ENCODE results near the gene ZP3.
"Not testable (repeated sequence)": the region's sequence is repeated elsewhere in the genome, so short reads cannot be mapped to it uniquely, and the experiment has no call there.

Gene ZP3

DNA sequence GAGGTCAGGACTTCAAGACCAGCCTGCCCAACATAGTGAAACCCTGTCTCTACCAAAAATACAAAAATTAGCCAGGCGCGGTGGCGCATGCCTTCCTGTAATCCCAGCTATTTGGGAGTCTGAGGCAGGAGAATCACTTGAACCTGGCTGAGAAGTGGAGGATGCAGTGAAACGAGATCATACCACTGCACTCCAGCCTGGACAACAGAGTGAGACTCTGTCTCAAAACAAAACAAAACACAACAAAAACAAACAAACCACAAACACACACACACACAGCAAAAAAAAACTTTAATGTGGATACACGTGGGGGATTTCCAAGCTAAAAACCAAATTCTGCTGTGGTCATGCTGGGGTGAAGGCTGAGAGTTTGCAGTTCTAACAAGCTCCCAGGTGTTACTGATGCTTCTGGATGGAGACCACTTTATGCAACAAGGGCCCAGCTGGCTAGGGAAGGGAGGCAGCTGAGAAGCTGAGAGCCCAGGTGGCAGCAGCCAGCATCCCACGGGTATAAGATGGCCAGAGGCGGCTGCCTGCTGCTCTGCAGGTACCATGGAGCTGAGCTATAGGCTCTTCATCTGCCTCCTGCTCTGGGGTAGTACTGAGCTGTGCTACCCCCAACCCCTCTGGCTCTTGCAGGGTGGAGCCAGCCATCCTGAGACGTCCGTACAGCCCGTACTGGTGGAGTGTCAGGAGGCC is at the start of gene ZP3:
Gene ZP3, plus strand, starts transcription at position 538 of the 699 bp plus-strand sequence. Its CDS starts 15 bp downstream, at position 553.
- no peak for DNase-seq (ENCODE audit: low read depth)

DNA sequence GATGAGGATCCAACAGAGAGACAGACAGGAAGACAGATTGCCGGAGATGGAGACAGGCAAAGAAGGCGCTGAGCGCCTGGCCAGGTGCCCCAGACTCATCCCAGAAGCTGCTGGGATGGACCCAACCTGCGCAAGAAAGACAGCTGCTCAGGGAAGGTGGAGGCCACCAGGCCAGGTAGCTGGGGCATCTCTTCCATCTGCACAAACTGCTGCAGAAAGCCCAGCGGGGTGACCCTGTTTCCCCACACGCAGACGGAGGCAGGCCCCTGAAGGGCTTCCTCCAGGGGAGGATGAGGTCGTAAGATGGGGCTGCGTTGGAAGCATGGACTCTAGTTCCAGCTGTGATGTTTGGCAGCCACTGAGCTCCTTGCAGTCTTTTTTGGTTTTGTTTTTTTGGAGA is 49.5 kb upstream of the ZP3 start:
- no peak for DNase-seq (ENCODE audit: low read depth)

DNA sequence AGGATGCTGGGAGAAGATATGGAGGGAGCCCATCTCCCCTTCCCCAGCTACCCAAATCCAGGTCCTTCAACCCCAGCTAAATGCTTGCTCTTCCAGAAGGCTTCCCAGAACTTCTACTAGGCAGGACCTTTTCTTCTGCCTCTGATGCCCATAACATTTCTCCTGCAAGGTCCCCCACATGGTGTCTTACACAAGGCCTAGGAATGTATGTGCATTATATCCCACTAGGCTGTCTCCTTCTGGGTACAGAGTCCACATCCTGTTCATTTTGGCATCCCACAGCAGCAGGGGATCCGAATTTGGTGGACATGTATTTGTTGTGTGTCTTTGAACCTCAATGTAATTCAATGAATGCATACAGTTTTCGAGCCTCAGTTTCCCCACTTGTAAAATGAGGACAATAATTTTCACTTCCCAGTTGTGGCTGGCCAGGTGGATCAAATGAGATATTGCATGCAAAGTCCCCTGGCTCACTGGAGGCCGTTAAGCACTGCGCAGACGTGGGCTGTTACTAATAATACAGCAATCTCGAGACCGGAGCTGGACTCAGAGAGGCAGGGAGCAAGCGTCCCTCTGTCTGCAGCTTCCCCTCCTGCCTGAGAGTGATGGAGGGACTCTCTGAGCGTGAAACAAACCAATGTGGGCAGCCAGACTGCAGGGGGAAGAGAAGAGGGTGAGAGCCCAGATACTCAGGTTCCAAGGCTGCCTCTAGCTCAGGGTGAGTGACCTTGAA is 47.4 kb upstream of the ZP3 start:
- no peak for DNase-seq (ENCODE audit: low read depth)

DNA sequence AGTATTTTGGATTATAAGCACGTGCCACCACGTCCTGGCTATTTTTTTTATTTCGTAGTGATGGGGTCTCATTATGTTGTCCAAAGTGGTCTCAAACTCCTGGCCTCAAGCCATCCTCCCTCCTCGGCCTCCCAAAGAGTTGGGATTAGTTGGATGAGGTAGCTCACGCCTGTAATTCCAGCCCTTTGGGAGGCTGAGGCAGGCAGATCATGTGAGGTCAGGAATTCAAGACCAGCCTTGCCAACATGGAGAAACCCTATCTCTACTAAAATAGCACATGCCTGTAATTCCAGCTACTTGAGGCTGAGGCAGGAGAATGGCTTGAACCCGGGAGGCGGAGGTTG is 44.2 kb upstream of the ZP3 start:
- DNase-seq (ENCODE audit: low read depth): no peak

DNA sequence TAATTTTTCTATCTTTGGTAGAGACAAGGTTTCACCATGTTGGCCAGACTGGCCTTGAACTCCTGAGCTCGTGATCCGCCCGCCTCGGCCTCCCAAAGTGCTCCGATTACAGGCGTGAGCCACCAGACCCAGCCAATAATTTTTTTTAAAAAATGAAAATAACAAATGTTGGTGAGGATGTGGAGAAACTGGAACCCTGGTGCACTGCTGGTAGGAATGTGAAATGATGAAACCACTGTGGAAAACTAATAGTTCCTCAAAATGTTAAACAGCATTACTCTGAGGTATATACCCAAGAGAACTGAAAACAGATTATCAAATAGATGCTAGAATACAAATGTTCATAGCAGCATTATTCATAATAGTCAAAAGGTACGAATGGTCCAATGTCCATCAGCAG is 42.9 kb upstream of the ZP3 start:
- no peak for DNase-seq (ENCODE audit: low read depth)

DNA sequence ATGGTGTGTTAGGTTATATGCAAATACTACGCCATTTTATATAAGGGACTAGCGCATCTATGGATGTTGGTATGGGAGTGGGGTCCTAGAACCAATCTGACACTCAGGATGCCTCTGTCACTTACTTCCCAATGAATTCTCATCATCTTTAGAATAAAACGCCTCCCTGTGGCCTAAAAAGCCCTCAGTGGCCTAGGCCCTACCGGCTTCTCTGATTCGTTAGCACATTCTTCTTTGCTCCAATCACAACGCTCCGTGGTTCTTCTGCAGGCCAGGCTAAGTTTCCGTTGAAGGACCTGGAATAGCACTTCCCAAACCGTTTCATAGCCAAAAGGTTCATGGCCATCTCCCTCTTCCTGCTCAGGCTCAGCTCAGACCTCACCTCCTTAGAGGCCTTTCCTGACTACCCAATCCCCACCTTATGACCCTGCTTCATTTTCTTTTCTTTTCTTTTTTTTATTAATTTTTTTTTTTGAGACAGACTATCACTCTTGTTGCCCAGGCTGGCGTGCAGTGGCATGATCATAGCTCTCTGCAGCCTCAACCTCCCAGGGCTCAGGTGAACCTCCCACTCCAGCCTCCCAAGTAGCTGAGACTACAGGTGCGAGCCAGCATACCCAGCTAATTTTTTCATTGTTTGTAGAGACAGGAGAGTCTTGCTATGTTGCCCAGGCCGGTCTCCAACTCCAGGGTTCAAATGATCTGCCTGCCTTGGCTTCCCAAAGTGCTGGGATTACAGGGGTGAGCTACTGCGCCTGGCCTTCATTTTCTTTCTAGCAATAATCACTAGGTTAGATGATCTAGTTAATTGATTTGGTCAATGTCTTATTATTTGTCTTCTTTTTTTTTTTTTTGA is 41.4 kb upstream of the ZP3 start:
- DNase-seq (ENCODE audit: low read depth): no peak

DNA sequence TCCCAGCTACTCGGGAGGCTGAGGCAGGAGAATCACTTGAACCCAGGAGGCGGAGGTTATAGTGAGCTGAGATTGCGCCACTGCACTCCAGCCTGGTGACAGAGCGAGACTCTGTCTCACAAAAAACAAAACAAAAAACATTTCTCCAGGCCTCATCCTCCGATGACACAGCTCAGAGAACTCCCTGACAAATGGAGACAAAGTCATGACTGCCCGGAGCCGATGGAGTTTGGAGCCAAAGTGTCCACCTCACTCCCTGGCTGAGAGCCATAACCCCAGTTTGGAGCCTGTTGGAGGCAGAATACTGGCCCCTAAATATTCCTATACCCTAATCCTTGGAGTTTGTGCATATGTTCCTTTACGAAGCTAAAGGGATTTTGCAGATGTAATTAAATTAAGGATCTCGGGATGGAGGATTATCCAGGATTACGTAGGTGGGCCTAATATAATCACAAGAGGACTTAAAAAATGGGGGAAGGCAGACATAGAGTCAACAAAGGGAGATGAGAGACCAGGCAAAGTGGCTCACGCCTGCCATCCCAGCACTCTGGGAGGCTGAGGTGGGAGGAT is 38.0 kb upstream of the ZP3 start:
- no peak for DNase-seq (ENCODE audit: low read depth)

DNA sequence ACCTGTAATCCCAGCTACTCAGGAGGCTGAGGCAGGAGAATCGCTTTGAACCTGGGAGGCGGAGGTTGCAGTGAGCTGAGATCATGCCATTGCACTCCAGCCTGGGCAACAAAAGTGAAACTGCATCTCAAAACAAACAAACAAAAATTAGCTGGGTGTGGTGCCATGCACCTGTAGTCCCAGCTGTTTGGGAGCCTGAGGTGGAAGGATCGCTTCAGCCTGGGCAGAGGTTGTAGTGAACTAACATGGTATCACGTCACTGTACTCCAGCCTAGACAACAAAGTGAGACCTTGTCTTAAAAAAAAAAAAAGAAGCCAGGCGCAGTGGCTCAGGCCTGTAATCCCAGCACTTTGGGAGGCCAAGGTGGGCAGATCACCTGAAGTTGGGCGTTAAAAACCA is 37.0 kb upstream of the ZP3 start:
- DNase-seq (ENCODE audit: low read depth): not testable (repeated sequence)

DNA sequence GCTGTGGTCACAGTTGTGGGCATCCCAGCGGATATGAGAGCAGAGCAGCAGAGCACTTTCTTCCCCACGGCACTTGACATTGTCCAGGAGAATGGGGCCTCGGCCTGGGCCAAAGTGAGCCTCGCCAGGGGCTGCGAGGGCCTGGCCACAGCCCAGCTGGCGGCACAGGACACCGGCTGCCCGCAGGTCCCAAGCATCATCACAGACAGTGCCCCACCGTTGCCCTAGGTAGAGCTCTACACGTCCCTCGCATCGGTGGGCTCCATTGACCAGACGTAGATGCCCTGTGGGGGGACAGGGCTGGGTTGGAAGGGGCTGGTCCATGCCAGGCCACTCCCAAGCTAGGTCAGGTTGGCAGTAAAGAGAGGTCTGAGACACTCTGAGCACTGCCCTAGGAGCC is 34.7 kb upstream of the ZP3 start:
- no peak for DNase-seq (ENCODE audit: low read depth)

DNA sequence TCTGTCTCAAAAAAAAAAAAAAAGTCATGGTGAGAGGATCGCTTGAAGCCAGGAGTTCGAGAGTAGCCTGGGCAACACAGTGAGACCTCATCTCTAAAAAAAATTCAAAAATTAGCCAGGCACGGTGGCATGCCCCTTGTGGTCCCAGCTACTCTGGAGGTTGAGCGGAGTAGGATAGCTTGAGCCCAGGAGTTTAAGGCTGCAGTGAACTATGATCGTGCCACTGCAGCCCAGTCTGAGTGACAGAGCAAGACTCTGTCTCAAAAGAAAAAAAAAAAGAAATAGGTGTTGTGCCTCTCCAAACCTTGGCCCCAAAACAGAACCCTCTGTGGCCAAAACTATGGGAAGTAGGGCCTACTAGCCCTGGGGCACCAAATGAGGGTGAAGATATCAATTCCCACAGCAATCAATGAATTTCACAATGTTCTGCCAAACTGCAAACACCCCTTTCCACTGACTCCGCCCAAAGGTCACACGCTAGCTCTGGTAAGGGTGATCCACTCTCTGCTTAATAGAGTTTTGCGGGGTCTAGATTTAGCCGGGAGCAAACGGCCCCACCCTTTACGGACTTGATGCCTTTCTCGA is 32.1 kb upstream of the ZP3 start:
- no peak for DNase-seq (ENCODE audit: low read depth)

DNA sequence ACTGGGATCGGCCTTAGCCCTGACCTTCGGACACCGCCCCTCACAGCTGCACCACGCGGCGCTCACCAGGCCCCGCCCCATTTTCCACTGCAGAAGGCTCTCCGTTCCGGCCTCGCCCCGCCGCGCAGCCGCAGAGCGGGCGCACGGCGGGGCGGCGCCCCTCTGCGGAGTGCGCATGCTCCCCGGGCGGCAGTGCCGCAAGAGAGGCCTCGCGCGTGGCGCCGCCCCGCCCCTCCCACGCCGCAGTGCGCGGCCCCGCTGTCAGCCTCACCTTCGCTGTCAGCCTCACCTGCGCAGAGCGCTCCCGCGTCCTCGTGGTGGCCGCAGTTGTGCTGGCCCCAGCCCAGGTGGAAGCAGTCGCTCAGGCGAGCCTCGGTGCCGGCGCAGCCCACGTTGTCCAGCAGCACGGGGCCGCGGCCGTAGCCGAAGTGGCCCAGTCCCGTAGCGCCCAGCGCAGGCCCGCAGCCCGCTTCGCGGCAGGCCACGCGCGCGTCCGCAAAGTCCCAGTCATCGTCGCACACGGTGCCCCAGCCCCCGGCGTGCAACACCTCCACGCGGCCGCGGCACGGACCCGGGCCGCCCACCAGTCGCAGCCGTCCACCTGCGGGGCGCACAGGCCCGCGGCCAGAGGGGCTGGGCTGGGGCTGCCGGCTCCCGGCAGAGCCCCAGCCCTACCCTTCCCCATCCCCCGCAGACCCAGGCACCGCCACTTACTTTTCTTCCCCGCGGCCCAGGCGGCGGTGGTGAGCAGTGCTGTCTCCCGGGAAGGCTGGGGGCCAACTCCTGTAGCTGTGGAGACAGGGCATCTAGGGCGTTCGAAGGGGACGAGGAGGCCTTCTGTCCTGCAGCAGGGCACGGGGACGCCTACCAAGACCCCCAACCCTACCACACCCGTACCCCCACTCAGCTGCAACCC is 31.4 kb upstream of the ZP3 start:
- peak; percentile 90 for DNase-seq (ENCODE audit: low read depth)

DNA sequence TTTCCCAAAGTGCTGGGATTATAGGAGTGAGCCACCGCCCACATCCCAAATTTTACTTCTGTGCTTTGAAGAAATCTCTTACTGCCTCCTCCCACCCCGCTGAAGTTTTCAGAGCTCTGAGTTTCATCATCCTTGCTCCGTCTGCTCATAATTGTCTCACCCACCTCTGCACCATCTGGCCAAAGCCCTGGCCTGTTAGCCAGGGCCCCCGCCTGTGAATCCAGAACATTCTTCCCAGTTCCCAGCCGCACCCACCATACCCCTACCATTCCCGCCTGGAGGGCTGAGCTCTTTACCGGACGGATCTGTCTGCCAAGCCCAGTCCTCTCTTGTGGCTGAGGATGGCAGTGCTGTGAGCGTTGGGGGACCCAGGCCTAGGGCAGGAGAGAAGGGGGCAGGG is 29.8 kb upstream of the ZP3 start:
- no peak for DNase-seq (ENCODE audit: low read depth)

DNA sequence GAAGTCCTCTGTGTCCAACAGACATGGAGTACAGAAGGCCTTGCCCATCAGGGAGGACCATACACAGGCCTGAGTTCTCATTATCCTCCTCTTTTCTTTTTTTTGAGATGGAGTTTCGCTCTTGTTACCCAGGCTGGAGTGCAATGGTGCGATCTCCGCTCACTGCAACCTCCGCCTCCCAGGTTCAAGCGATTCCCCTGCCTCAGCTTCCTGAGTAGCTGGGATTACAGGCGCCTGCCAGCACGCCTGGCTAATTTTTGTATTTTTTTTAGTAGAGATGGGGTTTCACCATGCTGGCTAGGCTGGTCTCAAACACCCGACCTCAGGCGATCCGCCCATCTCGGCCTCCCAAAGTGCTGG is 29.2 kb upstream of the ZP3 start:
- not testable (repeated sequence) for DNase-seq (ENCODE audit: low read depth)

DNA sequence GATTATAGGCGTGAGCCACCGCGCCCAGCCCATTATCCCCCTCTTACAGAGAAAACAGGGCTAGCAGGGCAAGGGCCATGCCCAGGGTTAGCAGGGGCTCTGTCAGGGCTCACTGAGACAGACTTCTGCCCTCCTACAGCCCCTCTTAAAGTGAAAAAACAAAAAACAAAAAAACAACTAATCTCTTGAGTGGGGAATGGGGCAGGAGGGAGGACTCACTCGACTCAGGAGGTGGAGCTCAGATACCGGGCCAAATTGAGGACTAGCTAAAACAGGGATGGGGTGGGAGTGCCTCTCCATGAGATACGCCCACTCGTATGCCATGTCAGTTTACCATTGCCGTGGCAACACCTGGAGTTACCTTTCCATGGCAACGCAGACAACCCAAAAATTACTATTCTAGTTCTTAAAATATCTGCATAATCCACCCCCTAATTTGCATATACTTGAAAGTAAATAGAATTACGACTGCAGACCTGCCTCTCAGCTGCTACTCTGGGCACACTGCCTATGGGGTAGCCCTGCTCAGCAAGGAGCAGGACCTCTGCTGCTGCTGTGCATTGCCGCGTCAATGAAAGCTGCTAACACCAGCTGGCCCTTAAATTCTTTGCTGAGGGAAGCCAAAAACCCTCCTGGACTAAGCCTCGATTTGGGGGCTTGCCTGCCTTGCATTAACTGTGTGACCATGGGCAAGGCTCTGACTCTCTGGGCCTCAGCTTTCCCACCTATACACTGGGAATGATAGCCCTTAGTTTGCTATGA is 28.6 kb upstream of the ZP3 start:
- DNase-seq (ENCODE audit: low read depth): no peak

DNA sequence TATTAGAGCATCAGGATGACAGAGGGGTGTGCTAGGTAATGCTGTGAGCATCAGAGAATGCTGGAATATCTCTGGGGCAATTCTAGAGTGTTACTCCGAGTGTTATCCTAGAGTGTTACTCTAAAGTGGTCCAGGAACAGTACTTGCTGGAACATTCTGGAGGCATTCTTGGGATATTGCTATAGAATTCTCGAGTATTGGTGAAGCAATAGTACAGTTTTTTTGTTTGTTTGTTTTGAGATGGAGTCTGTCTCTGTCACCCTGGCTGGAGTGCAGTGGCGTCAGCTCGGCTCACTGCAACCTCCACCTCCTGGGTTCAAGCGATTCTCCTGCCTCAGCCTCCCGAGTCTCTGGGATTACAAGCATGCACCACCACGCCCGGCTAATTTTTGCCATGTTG is 27.9 kb upstream of the ZP3 start:
- DNase-seq (ENCODE audit: low read depth): no peak

DNA sequence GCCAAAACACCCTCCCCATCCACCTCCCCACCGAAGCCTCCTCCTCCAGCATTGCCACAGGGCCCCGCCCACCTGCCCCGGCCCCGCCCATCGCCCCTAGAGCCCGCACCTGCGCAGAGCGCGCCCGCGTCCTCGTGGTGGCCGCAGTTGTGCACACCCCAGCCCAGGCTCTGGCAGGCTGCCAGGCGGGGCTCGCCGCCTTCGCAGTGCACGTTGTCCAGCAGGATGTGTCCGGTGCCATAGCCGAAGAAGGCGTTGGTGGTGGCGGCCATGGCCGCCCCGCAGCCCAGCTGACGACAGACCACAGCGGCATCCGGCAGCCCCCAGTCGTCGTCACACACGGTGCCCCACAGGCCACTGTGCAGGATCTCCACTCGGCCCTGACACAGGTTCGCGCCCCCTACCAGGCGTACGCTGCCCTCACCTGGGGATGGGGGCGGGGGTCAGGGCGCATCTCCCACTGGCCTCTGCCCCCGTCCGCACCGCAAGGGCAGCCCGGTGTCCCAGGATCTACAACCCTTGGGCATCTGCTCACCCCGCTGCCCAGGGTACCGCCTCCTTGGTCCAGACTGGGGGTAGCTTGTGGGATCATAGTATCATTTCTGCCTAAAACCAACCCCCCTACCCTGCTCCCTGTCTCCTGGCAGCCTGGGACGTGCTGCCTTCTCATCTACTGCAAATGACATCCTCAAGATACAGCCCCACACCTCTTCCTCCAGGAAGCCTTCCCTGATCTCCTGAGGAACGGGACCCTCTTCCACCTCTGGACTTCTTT is 27.2 kb upstream of the ZP3 start:
- peak; percentile 82 for DNase-seq (ENCODE audit: low read depth)

DNA sequence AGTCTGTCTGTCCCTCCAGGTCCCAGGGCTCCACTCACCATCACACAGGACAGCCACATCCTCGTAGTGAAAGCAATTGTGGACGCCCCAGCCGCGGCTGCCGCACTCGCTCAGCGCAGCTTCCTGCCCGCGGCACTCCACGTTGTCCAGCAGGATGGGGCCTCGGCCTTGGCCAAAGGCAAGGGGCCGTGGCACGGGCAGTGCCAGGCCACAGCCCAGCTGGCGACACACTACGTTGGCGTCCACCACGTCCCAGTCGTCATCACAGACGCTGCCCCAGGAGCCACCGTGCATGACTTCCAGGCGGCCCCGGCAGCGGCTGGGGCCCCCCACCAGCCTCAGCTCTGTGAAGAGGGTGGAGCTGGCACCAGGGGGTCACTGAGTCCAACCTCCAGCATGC is 24.5 kb upstream of the ZP3 start:
- no peak for DNase-seq (ENCODE audit: low read depth)

DNA sequence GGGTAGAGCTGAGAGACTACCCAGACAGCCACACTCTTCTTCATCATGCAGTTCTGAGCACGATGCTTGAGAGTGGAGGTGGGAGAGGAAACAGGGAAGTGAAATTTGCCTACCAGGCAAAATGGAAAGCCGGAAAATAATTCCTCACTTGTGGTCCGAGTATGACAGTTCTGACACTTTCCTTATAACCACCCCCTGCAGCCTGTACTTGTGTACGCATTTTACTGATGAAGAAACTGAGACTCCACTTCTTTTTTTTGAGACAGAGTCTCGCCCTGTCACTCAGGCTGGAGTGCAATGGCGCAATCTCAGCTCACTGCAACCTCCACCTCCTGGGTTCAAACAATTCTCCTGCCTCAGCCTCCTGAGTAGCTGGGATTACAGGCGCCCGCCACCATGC is 21.7 kb upstream of the ZP3 start:
- DNase-seq (ENCODE audit: low read depth): not testable (repeated sequence)

DNA sequence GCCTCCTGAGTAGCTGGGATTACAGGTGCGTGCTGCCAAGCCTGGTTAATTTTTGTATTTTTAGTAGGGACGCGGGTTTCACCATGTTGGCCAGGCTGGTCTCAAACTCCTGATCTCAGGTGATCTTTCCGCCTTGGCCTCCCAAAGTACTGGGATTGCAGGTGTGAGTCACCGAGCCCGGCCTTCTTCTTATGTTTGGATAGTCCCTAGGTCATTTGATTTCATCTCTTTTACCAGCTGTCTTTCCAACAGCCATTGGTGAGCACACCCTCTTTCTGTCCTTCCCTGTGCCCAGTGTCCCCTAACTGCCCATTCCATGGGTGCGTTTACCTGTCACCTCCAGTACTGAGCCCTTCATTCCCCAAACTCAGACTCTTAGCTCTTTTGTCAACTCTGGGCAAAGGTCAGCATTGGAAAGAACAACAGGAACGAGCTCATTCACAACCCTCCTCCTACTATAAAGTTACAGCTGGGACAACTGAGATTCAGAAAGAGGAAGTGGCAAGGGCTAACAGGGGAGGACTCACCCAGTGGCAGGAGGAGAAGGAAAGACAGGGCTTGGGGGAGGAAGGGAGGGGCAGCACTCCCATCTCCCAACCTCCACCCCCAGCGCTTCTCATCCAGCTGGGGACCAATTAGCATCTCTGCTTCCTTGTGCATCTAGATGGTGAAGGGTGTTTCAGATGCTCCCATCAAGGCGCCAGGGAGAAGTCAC is 20.8 kb upstream of the ZP3 start:
- no peak for DNase-seq (ENCODE audit: low read depth)
